Motor neuron (in vitro differentiated cells): ENCODE results near the gene SPI1. TPM values are rescaled to one million over a fixed set of nuclear protein-coding genes. Genes with fewer than 3 reads are reported as not detected.
A peak's percentile ranks its signal among the peaks of the same experiment; 100 is the strongest.

Experiments used
- ATAC-seq, 8 experiments: fragments of 200-7000 bp; cut with Tn5 transposase; replicated peaks in 6 of 8; 2 replicates each; pipeline ENCODE4 v1.8.0; 2021; ENCODE audit warnings: mild to moderate bottlenecking in 8 of 8, moderate library complexity in 8 of 8
- H3K27ac ChIP-seq, 2 donors: fragments of 250-450 bp; sonication (Bioruptor Pico); 2 replicates each; pipeline ENCODE4 v1.9.0; 2021; ENCODE audit warnings: antibody characterized with exemption in 2 of 2, mild to moderate bottlenecking in 2 of 2, moderate library complexity in 1 of 2
- H3K4me1 ChIP-seq, 2 donors: fragments of 250-450 bp; sonication (Bioruptor Pico); replicated peaks in 1 of 2; 2 replicates each; pipeline ENCODE4 v1.6.1; 2021; ENCODE audit warnings: antibody characterized with exemption in 2 of 2, mild to moderate bottlenecking in 2 of 2, moderate library complexity in 1 of 2
- H3K4me3 ChIP-seq, 5 donors: fragments of 250-450 bp; sonication (Bioruptor Pico); 2 replicates each; pipeline ENCODE4 v1.9.0; 2021; ENCODE audit warnings: antibody characterized with exemption in 5 of 5, mild to moderate bottlenecking in 5 of 5, moderate library complexity in 4 of 5
- WGBS, 10 experiments: fragments of 450-650 bp; shearing (Covaris generic); methylation state at CpG; one replicate each; pipeline ENCODE4 v1.0.0; 2022; 5-methylcytosine and 5-hydroxymethylcytosine counted together
- in situ Hi-C, 9 experiments: fragments of 400-800 bp; cut with MboI; loops; one replicate each; pipeline ENCODE4 v1.15.0; 2021; ENCODE audit warnings: low sequenced_read_pairs in 9 of 9, low pct_unique_long_range_greater_than_20kb in 2 of 9; ENCODE audit not compliant: unreplicated experiment in 9 of 9
- total RNA-seq, 8 experiments: library from RNA; unstranded; fragments of 300-600 nt; gene quantifications; 2 replicates each; pipeline versions ENCODE4 v1.2.3 to v1.2.4, GENCODE V29; 2022

SPI1 gene
- total RNA-seq, 8 experiments from 2014 or later, result 0.18 to 0.85 (median 0.44) TPM; not detected in 2

- WGBS, 10 experiments, result 65 to 100% (median 89%) methylated on average over 1 to 5 of the region's 6 CpGs; no CpG with 5 or more reads in 5 of the 10 experiments
- no peak for ATAC-seq
- in situ Hi-C loops, result no loop called here
Measured at GRCh38 chr11:47357985-47358730, 20.2 kb downstream of the SPI1 start.

GRCh38 chr11:47356998-47357329 is 21.4 kb downstream of the SPI1 start:
- H3K27ac ChIP-seq, result no peak overlapping the region
- H3K4me1 ChIP-seq, result no peaks in the 10 kb centered on the region
- in situ Hi-C loops, result no loop called here
- H3K4me3 ChIP-seq, result no peak overlapping the region
- no peak for ATAC-seq
- 83 to 100% (median 86%) methylated on average over 1 of the region's 1 CpG; no CpG with 5 or more reads in 7 of the 10 experiments for WGBS, 10 experiments

More at GRCh38 chr11:47357985-47358730, 20.2 kb downstream of the SPI1 start:
- H3K4me1 ChIP-seq, result no peaks in the 10 kb centered on the region
- H3K4me3 ChIP-seq, result no peak overlapping the region
- no peak overlapping the region for H3K27ac ChIP-seq

GRCh38 chr11:47356129-47356997 is 22.0 kb downstream of the SPI1 start:
- Histone ChIP-seq H3K4me3 (no peak overlapping the region), H3K4me1 (no peaks in the 10 kb centered on the region), H3K27ac (no peak overlapping the region)
- WGBS, 10 experiments, result 69 to 100% (median 81%) methylated on average over 1 to 8 of the region's 9 CpGs; no CpG with 5 or more reads in 1 of the 10 experiments
- ATAC-seq, result no peak
- in situ Hi-C loops, result no loop called here

GRCh38 chr11:47355283-47356128 is 22.8 kb downstream of the SPI1 start:
- WGBS, 10 experiments, result 0 to 100% (median 56%) methylated on average over 1 to 2 of the region's 47 CpGs; no CpG with 5 or more reads in 3 of the 10 experiments
- Histone ChIP-seq H3K27ac (no peak overlapping the region), H3K4me1 (peaks cover 5% of the 10 kb centered on the region in 2 donors), H3K4me3 (peak overlapping the region in 3 of 5 donors; percentile 9 to 17 (median 14))
- in situ Hi-C loops, result no loop called here
- ATAC-seq, result peak; percentile 79 to 97 (median 86)

- in situ Hi-C loops, result no loop called here
- no CpG with 5 or more reads among the region's 32 CpGs for WGBS, 10 experiments
- Histone ChIP-seq H3K4me1 (peaks cover 5 to 6% of the 10 kb centered on the region in 2 donors), H3K4me3 (peak overlapping the region in 3 of 5 donors; percentile 9 to 17 (median 14)), H3K27ac (no peak overlapping the region)
- peak in 7 of 8 experiments; percentile 52 to 72 (median 54) for ATAC-seq
Measured at GRCh38 chr11:47354913-47355282, 23.4 kb downstream of the SPI1 start.

- H3K27ac ChIP-seq, result no peak overlapping the region
- whole genome bisulfite sequencing, 10 experiments, result 63 to 100% (median 90%) methylated on average over 1 to 10 of the region's 15 CpGs; no CpG with 5 or more reads in 3 of the 10 experiments
- in situ Hi-C loops, result no loop called here
- peaks cover 5 to 6% of the 10 kb centered on the region in 2 donors for H3K4me1 ChIP-seq
- H3K4me3 ChIP-seq, result no peak overlapping the region
- ATAC-seq, result no peak
Measured at GRCh38 chr11:47353978-47354774, 24.2 kb downstream of the SPI1 start.

GRCh38 chr11:47352556-47352955 is 25.8 kb downstream of the SPI1 start, which contains the start of gene MYBPC3:
Gene MYBPC3, minus strand, starts transcription at chr11:47352702. Its CDS starts 55 bp downstream, at chr11:47352647.
- in situ Hi-C loops, result no loop called here
- ATAC-seq, result no peak
- WGBS, 10 experiments, result 20 to 100% methylated on average over 1 of the region's 5 CpGs; no CpG with 5 or more reads in 8 of the 10 experiments
- Histone ChIP-seq H3K27ac (no peak within 1 kb of the TSS), H3K4me3 (no peak within 1 kb of the TSS), H3K4me1 (peaks cover 5 to 6% of the 10 kb centered on the region in 2 donors)

GRCh38 chr11:47351156-47352126 is 26.9 kb downstream of the SPI1 start:
- 63 to 100% (median 87%) methylated on average over 1 to 10 of the region's 29 CpGs; no CpG with 5 or more reads in 4 of the 10 experiments for WGBS, 10 experiments
- no peak for ATAC-seq
- in situ Hi-C loops, result no loop called here
- no peak overlapping the region for H3K27ac ChIP-seq
- H3K4me1 ChIP-seq, result peaks cover 5 to 6% of the 10 kb centered on the region in 2 donors
- no peak overlapping the region for H3K4me3 ChIP-seq

- in situ Hi-C loops, result no loop called here
- H3K4me3 ChIP-seq, result no peak overlapping the region
- no peak for ATAC-seq
- no peak overlapping the region for H3K27ac ChIP-seq
- WGBS, 10 experiments, result 80% methylated on average over 1 of the region's 9 CpGs; no CpG with 5 or more reads in 9 of the 10 experiments
- peaks cover 5 to 6% of the 10 kb centered on the region in 2 donors for H3K4me1 ChIP-seq
Measured at GRCh38 chr11:47350315-47350714, 28.0 kb downstream of the SPI1 start.

- Histone ChIP-seq H3K27ac (no peak overlapping the region), H3K4me3 (no peak overlapping the region), H3K4me1 (peaks cover 5 to 6% of the 10 kb centered on the region in 2 donors)
- WGBS, 10 experiments, result 87 to 100% methylated on average over 1 to 3 of the region's 23 CpGs; no CpG with 5 or more reads in 8 of the 10 experiments
- no peak for ATAC-seq
- in situ Hi-C loops, result no loop called here
Measured at GRCh38 chr11:47349521-47350095, 28.7 kb downstream of the SPI1 start.

- Histone ChIP-seq H3K4me3 (no peak overlapping the region), H3K4me1 (peaks cover 5 to 6% of the 10 kb centered on the region in 2 donors), H3K27ac (no peak overlapping the region)
- ATAC-seq, result peak in 3 of 8 experiments; percentile 31 to 59 (median 45)
- 40 to 80% (median 71%) methylated on average over 1 to 3 of the region's 8 CpGs; no CpG with 5 or more reads in 5 of the 10 experiments for WGBS, 10 experiments
- in situ Hi-C loops, result no loop called here
Measured at GRCh38 chr11:47348859-47349258, 29.5 kb downstream of the SPI1 start.
